ENCODE measurements around the gene KANK2. TPM values are rescaled to one million over a fixed set of nuclear protein-coding genes. Genes with fewer than 3 reads are reported as not detected.

The KANK2 gene
- total and polyA plus RNA-seq, 2 of the 13 experiments (the other 11 are each of a cell fraction or from before 2014, with no cell fraction given), result 5.7 to 12.9 TPM

- TF ChIP-seq MXD3 (CRISPR knock-in tag; IDR thresholded peaks at IDR 0.05) (peak; percentile 16; the same call in 1 of the 2 replicates), ZNF792 (CRISPR knock-in tag; IDR thresholded peaks at IDR 0.05) (peak; percentile 47; the same call in 1 of the 2 replicates), CEBPZ (IDR thresholded peaks at IDR 0.05; ENCODE audit: low read length) (no peak), ATF2 (CRISPR knock-in tag; IDR thresholded peaks at IDR 0.05) (peak; percentile 67; the same call in 1 of the 2 replicates), RFX3 (CRISPR knock-in tag; IDR thresholded peaks at IDR 0.05) (no peak), ARHGAP35 (CRISPR knock-in tag; IDR thresholded peaks at IDR 0.05; ENCODE audit: borderline replicate concordance) (no peak; the same call in 1 of the 2 replicates), POLR2AphosphoS5 (IDR thresholded peaks at IDR 0.05; ENCODE audit: low read depth, low read length) (peak; percentile 55), ZNF367 (CRISPR knock-in tag; IDR thresholded peaks at IDR 0.05; ENCODE audit: borderline replicate concordance) (no peak), PBX3 (CRISPR knock-in tag; IDR thresholded peaks at IDR 0.05; ENCODE audit: borderline replicate concordance) (no peak), GZF1 (CRISPR knock-in tag; IDR thresholded peaks at IDR 0.05) (no peak), ZBTB43 (CRISPR knock-in tag; conservative IDR thresholded peaks at IDR 0.05) (peak; percentile 68), JUND (CRISPR knock-in tag; IDR thresholded peaks at IDR 0.05) (0 out of 2 replicates have a peak, but pooled peaks have one; percentile 34), POLR2G (IDR thresholded peaks at IDR 0.05; ENCODE audit: low read depth, low read length) (peak; percentile 68), MTA1 (CRISPR knock-in tag; IDR thresholded peaks at IDR 0.05; ENCODE audit: borderline replicate concordance) (peak; percentile 99), ZNF512B (CRISPR knock-in tag; IDR thresholded peaks at IDR 0.05; ENCODE audit: borderline replicate concordance) (no peak)
Observed at GRCh38 chr19:11236324-11237301, 39.3 kb upstream of the KANK2 start (continued).

All from HepG2 (cell line).